ENCODE measurements around the gene RSU1.

RSU1 gene

GRCh38 chr10:16644146-16644545 lies 173.1 kb downstream of the RSU1 start:
- ChIA-PET CTCF (no interaction called here), POLR2A (no interaction called here)
- no peak for TF ChIP-seq CTCF (IDR thresholded peaks at IDR 0.05; ENCODE audit: control extremely low read depth, extremely low read depth, low read depth, missing control alignments)
- no peak for DNase-seq (ENCODE audit: extremely low spot score)

- CTCF ChIA-PET: no interaction called here
Measured at GRCh38 chr10:16643502-16643901, 173.7 kb downstream of the RSU1 start.

GRCh38 chr10:16640153-16640552 lies 177.1 kb downstream of the RSU1 start:
- ChIA-PET POLR2A (no interaction called here), CTCF (interaction anchor here (1.2 kb wide), 1 partner anchor 11 kb away, joined by 3 read pairs; no protein-coding TSS in a partner anchor)
- no peak for DNase-seq (ENCODE audit: extremely low spot score)
- no peak for TF ChIP-seq CTCF (IDR thresholded peaks at IDR 0.05; ENCODE audit: control extremely low read depth, extremely low read depth, low read depth, missing control alignments)

More at GRCh38 chr10:16643502-16643901, 173.7 kb downstream of the RSU1 start:
- DNase-seq (ENCODE audit: extremely low spot score): no peak
- POLR2A ChIA-PET: no interaction called here
- TF ChIP-seq CTCF (IDR thresholded peaks at IDR 0.05; ENCODE audit: control extremely low read depth, extremely low read depth, low read depth, missing control alignments): no peak

DNA sequence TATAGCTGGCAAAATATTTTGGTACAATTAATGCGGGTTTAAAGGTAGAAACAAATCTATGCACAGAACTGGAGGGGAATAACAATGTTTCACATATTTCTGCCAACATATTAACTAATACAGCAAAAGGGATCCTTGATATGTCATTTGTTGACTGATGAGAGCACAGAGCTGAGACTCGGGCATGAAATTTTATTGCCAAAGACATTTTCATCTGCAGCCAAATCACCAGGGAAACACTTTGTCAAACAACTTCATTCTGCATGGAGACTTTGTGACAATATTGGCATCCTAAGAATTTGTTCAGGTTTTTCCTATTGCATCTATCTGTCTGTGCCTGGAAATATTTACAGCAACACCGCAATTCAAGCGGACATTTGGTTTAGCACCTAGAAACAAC lies 177.8 kb downstream of the RSU1 start:
- no peak for DNase-seq (ENCODE audit: extremely low spot score)
- POLR2A ChIA-PET: no interaction called here
- CTCF ChIA-PET: no interaction called here
- no peak for TF ChIP-seq CTCF (IDR thresholded peaks at IDR 0.05; ENCODE audit: control extremely low read depth, extremely low read depth, low read depth, missing control alignments)

DNA sequence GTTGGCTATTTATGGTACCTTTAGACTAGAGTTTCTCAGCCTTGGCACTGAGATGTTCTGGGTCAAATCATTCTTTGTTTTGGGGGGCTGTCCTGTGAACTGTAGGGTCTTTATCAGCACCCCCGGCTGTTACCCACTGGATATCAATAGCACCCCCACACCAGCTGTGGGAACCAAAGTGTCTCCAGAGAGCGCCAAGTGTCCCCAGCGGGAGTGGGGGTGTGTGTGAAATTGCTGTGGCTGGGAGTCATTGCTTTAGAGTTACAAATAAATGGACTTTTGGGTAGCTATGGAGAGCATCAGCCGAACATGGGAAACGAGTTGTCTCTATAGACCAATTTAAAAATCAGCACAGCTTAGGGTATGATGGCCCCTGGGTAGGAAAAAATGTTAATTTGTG lies 184.2 kb downstream of the RSU1 start:
- POLR2A ChIA-PET: no interaction called here
- CTCF ChIA-PET: interaction anchor here (0.8 kb wide), 1 partner anchor 23 kb away, joined by 4 read pairs; no protein-coding TSS in a partner anchor
- no peak for TF ChIP-seq CTCF (IDR thresholded peaks at IDR 0.05; ENCODE audit: control extremely low read depth, extremely low read depth, low read depth, missing control alignments)
- DNase-seq (ENCODE audit: extremely low spot score): no peak

- DNase-seq (ENCODE audit: extremely low spot score): no peak
- TF ChIP-seq CTCF (IDR thresholded peaks at IDR 0.05; ENCODE audit: control extremely low read depth, extremely low read depth, low read depth, missing control alignments): no peak
- ChIA-PET POLR2A (no interaction called here), CTCF (interaction anchor here (1.7 kb wide), 1 partner anchor 23 kb away, joined by 4 read pairs; no protein-coding TSS in a partner anchor)
Measured at GRCh38 chr10:16626697-16627096, 190.5 kb downstream of the RSU1 start.

DNA sequence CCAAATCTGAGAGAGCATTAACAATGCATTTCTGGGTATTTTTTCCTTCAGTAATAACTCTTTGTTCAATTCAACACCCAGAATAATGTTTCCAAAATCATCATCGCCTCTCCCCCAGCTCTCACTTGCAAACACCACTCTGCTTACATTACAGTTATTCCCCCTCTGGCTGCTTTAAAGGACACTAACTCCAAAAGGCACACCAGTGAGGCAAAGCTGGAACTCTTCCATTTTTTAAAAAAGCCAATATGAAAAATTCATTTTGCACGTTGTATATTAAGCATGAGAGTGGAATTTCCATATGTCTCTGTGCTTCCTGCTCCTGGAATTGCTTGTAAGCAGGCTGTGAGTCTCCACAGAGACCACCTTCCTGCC lies 204.3 kb downstream of the RSU1 start:
- TF ChIP-seq CTCF (IDR thresholded peaks at IDR 0.05; ENCODE audit: control extremely low read depth, extremely low read depth, low read depth, missing control alignments): no peak
- ChIA-PET POLR2A (no interaction called here), CTCF (interaction anchor here (1.6 kb wide), 1 partner anchor 13 kb away, joined by 5 read pairs; no protein-coding TSS in a partner anchor)
- no peak for DNase-seq (ENCODE audit: extremely low spot score)
